PFSK-1 (cell line): Measurements from ENCODE around the gene PIGZ.

Experiments used
- FOXP2 ChIP-seq: optimal IDR thresholded peaks from 2 replicates; pipeline ENCODE3; 2011; ENCODE audit warnings: borderline replicate concordance, control low read depth, inconsistent platforms; ENCODE audit not compliant: insufficient read depth; ENCODE audit errors: extremely low read length, extremely low read depth
- POLR2AphosphoS5 ChIP-seq: IDR thresholded peaks from 2 replicates; pipeline ENCODE4 v1.6.1; 2012; ENCODE audit warnings: low read depth, mild to moderate bottlenecking, control low read depth, low read length, moderate library complexity
- SIN3A ChIP-seq: IDR thresholded peaks from 2 replicates; pipeline ENCODE4 v1.6.1; 2012; ENCODE audit warnings: mild to moderate bottlenecking, low read length, moderate library complexity, borderline replicate concordance; ENCODE audit not compliant: insufficient read depth
- TF ChIP-seq, protein P1 (sequence below), 2 experiments: IDR thresholded peaks; 2 replicates each; pipeline versions ENCODE4 v1.6.1 to v1.8.0; 2011 to 2012; ENCODE audit warnings: low read depth in 2 of 2, low read length in 2 of 2, control low read depth in 1 of 2, inconsistent platforms in 1 of 2, mild to moderate bottlenecking in 1 of 2, moderate library complexity in 1 of 2; ENCODE audit not compliant: insufficient read depth in 1 of 2

DNA sequence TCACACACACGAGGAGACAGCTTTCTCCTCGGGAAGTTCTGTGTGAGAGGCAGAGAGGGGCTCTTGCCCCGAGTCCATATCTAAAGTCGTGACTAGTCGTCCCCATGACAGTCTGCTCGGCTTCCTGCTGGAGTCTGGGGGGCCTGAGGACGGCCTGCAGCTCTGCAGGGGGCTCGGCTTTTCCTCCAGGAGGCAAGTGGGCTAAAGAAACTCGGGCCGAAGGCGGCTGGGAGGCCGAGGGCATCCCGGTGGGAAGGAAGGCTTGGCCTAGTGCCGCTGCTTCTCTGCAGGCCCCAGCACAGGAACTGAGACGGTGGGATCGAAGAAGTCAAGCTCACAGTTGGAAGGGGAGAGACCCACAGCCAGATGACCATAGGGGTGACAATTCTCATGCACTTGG, 25.4 kb upstream of the PIGZ start:
- TF ChIP-seq POLR2AphosphoS5 (no peak), SIN3A (no peak), FOXP2 (no peak)
- TF ChIP-seq, protein P1, sequence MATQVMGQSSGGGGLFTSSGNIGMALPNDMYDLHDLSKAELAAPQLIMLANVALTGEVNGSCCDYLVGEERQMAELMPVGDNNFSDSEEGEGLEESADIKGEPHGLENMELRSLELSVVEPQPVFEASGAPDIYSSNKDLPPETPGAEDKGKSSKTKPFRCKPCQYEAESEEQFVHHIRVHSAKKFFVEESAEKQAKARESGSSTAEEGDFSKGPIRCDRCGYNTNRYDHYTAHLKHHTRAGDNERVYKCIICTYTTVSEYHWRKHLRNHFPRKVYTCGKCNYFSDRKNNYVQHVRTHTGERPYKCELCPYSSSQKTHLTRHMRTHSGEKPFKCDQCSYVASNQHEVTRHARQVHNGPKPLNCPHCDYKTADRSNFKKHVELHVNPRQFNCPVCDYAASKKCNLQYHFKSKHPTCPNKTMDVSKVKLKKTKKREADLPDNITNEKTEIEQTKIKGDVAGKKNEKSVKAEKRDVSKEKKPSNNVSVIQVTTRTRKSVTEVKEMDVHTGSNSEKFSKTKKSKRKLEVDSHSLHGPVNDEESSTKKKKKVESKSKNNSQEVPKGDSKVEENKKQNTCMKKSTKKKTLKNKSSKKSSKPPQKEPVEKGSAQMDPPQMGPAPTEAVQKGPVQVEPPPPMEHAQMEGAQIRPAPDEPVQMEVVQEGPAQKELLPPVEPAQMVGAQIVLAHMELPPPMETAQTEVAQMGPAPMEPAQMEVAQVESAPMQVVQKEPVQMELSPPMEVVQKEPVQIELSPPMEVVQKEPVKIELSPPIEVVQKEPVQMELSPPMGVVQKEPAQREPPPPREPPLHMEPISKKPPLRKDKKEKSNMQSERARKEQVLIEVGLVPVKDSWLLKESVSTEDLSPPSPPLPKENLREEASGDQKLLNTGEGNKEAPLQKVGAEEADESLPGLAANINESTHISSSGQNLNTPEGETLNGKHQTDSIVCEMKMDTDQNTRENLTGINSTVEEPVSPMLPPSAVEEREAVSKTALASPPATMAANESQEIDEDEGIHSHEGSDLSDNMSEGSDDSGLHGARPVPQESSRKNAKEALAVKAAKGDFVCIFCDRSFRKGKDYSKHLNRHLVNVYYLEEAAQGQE (IDR thresholded peaks at IDR 0.05; ENCODE audit: insufficient read depth in 1 of 2, low read depth in 2 of 2, low read length in 2 of 2): no peak
